ENCODE data around the gene NKIRAS2. TPM values are rescaled to one million over a fixed set of nuclear protein-coding genes. Genes with fewer than 3 reads are reported as not detected.
A peak's percentile ranks its signal among the peaks of the same experiment; 100 is the strongest.
"Not testable (repeated sequence)": the region's sequence is repeated elsewhere in the genome, so short reads cannot be mapped to it uniquely, and the experiment has no call there.

NKIRAS2 gene
- total RNA-seq, 1 donor from 2014 or later = 44.7 TPM

DNA sequence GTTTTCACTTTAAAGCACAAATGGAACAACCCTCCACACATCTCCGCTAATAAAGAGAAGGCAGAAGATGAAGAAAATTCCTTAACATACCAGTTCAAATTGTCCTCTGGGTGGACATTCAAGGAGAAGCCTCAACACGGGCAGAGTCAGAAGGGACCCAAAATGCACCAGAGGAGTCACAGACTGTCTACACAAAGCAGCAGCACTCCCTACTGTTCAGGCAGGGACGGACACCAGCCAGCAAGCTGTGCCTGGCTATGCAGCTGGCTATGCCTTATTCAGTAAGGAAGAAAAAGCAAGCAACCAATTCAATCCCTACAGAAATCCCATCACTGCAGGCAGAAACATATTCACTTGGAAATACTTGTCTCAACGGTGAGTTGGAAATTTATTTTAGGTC is 10.7 kb upstream of the NKIRAS2 start:
- Mint-ChIP-seq H3K4me3 (no peak overlapping the region), H3K27ac (no peak overlapping the region), H3K9me3 (no peaks in the 10 kb centered on the region), H3K4me1 (ENCODE audit: unreplicated experiment) (peaks cover 21% of the 10 kb centered on the region), H3K27me3 (no peaks in the 10 kb centered on the region), H3K36me3 (peaks cover 9% of the 10 kb centered on the region)
- no peak for DNase-seq (ENCODE audit: extremely low spot score, unreplicated experiment)
- TF ChIP-seq, protein P1, sequence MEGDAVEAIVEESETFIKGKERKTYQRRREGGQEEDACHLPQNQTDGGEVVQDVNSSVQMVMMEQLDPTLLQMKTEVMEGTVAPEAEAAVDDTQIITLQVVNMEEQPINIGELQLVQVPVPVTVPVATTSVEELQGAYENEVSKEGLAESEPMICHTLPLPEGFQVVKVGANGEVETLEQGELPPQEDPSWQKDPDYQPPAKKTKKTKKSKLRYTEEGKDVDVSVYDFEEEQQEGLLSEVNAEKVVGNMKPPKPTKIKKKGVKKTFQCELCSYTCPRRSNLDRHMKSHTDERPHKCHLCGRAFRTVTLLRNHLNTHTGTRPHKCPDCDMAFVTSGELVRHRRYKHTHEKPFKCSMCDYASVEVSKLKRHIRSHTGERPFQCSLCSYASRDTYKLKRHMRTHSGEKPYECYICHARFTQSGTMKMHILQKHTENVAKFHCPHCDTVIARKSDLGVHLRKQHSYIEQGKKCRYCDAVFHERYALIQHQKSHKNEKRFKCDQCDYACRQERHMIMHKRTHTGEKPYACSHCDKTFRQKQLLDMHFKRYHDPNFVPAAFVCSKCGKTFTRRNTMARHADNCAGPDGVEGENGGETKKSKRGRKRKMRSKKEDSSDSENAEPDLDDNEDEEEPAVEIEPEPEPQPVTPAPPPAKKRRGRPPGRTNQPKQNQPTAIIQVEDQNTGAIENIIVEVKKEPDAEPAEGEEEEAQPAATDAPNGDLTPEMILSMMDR (conservative IDR thresholded peaks at IDR 0.05) = no peak

DNA sequence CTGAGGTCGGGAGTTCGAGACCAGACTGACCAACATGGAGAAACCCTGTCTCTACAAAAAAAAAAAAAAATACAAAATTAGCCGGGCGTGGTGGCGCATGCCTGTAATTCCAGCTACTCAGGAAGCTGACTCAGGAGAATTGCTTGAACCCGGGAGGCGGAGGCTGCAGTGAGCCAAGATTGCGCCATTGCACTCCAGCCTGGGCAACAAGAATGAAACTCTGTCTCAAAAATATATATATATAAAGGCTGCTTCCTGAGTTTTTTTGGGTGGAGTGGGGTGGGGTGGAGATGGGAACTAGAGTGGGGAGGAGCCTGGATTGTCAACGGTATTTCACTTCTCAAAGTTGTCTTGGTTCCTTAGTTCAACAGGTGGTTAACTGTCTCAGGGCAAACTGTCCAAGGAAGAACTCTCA is 9.6 kb upstream of the NKIRAS2 start:
- H3K4me1 Mint-ChIP-seq (ENCODE audit: unreplicated experiment) = peaks cover 15% of the 10 kb centered on the region
- H3K9me3 Mint-ChIP-seq; H3K27me3 Mint-ChIP-seq; H3K4me3 Mint-ChIP-seq; H3K36me3 Mint-ChIP-seq; DNase-seq (ENCODE audit: extremely low spot score, unreplicated experiment): not testable (repeated sequence)
- peak overlapping the region; percentile 5 for H3K27ac Mint-ChIP-seq

DNA sequence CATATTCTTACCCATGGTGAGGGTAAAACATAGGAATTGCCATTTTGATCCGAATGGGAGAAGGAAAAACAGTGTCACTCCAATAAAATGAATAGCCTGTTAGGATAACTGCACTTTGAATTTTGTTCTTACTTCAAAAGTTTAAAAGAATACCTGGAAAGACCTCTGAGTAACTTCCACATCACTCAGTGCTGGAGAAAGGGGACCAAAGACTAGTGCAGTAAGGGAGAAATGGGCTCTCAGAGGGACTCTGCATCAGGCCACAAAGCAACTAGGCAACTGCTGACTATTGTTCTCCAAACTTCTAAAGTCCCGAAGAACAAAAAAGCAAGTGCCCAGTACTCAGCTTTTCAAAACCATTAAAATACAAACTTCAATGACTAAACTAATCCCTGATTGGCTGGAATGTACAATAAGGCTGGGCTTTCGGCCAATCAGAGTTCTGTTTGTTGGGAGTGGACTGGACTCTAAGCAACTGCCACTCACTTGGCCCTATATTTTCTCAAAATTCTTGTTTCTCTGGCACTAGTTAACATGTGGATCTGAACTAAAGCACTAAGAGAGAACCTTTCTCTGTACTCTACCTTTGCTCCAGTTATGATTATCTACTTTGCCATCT is 8.9 kb upstream of the NKIRAS2 start:
- Mint-ChIP-seq H3K27me3 (no peaks in the 10 kb centered on the region), H3K36me3 (peaks cover 9% of the 10 kb centered on the region), H3K9me3 (no peaks in the 10 kb centered on the region), H3K27ac (peak overlapping the region; percentile 5), H3K4me3 (peak overlapping the region; percentile 3), H3K4me1 (ENCODE audit: unreplicated experiment) (peaks cover 17% of the 10 kb centered on the region)
- DNase-seq (ENCODE audit: extremely low spot score, unreplicated experiment) = no peak
- TF ChIP-seq, protein P1 (conservative IDR thresholded peaks at IDR 0.05) = no peak

DNA sequence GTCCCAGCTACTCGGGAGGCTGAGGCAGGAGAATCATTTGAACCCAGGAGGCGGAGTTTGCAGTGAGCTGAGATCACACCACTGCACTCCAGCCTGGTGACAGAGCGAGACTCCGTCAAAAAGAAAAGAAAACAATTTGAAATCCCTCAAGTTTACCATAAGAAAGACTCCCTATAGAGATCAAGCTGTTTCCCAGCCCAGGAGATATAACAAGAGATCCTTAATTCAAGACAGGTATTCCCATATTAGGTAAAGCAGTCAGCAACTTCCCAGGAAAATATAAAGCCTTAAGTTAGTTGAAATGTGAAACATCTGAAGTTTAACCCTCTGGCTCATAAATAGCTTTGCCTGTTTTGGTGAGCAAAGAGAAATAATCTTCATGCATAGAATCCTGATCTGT is 7.5 kb upstream of the NKIRAS2 start:
- not testable (repeated sequence) for H3K27ac Mint-ChIP-seq; H3K36me3 Mint-ChIP-seq; H3K27me3 Mint-ChIP-seq; H3K4me3 Mint-ChIP-seq; H3K9me3 Mint-ChIP-seq; DNase-seq (ENCODE audit: extremely low spot score, unreplicated experiment)
- peaks cover 18% of the 10 kb centered on the region for H3K4me1 Mint-ChIP-seq (ENCODE audit: unreplicated experiment)

DNA sequence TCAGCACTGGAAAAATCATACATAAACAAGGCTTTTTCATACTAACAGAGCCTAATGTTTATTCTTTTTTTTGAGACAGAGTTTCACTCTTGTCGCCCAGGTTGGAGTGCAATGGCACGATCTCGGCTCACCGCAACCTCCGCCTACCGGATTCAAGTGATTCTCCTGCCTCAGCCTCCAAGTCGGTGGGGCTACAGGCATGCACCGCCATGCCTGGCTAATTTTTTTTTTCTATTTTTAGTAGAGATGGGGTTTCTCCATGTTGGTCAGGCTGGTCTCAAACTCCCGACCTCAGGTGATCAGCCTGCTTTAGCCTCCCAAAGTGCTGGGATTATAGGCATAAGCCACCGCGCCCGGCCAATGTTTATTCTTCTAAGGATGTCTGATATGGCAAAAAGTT is 6.2 kb upstream of the NKIRAS2 start:
- H3K36me3 Mint-ChIP-seq; DNase-seq (ENCODE audit: extremely low spot score, unreplicated experiment); H3K9me3 Mint-ChIP-seq; H3K27me3 Mint-ChIP-seq: not testable (repeated sequence)
- peak overlapping the region; percentile 46 for H3K27ac Mint-ChIP-seq
- H3K4me3 Mint-ChIP-seq = peak overlapping the region; percentile 40
- peaks cover 21% of the 10 kb centered on the region for H3K4me1 Mint-ChIP-seq (ENCODE audit: unreplicated experiment)

DNA sequence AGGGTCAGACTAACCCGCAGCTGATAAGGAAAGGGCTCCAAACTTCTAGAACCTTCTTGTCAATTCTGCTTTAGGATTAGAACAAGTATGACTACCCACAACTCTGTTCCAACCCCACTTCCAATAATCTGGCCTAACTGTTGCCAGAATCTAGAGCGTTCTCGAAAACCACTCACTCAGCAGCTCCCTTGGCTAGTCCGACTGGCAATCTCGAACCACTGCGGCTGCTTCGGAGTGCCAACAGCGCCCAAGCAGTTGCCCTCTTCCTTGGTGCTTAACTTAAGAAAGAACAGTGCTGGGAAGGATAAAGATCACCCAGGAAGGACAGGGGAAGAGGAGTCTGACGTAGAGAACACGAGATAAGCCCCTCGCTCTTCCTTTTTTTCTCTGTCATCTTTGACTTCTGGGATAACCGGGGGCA is 3.5 kb upstream of the NKIRAS2 start:
- Mint-ChIP-seq H3K27me3 (no peaks in the 10 kb centered on the region), H3K4me1 (ENCODE audit: unreplicated experiment) (peaks cover 26% of the 10 kb centered on the region), H3K4me3 (peak overlapping the region; percentile 99), H3K36me3 (no peaks in the 10 kb centered on the region), H3K9me3 (no peaks in the 10 kb centered on the region), H3K27ac (peak overlapping the region; percentile 99)
- TF ChIP-seq, protein P1 (conservative IDR thresholded peaks at IDR 0.05) = no peak
- no peak for DNase-seq (ENCODE audit: extremely low spot score, unreplicated experiment)

DNA sequence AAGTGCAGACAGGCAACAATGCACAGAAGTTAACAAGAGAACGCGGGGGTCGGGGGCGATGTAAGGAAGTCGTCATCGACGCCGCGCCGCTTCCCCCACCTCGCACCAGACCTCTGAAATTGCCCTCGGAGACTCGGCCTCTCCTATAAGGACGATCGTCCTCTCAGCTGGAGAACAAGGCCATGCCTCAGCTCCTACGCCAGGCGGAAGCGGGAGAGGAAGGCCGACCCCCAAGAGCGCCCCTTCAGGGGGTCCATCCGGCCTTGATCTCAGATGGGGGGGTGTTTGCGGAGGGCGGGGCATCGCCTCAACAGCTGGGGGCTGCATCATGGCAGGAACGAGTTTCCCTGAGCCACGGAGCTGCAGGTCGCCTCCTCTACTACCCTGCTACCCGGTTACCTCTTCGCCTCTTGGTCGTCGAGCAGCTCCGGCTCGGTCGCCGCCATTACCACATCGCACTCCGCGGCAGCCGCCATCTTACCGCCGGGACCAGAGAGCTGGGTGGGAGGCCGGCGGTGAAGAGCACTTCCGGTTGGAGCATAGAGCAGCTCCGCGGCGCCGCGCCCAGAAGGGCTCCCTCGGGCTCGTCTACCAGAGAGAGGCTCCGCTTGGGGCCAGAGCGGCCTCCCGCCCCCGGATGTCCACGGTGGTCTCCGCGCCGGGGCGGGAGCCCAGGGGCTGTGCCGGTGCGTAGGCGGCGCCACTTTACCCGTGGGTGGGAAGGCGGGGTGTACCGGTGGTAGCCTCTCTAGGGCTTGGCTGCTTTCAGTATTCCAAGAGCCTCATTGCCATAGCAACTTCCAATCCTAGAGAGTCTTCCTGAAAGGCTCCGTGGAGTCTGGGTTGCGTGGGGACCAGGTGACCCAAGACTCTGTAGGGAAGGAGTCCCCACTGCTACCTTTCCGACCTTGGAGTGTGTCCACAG is 2.7 kb upstream of the NKIRAS2 start, which contains the start of gene DNAJC7:
Gene DNAJC7, minus strand, starts transcription at position 499 of the 925 bp plus-strand sequence. Its CDS starts 23 bp downstream, at position 476.
- H3K36me3 Mint-ChIP-seq = no peaks in the 10 kb centered on the region
- TF ChIP-seq, protein P1 (conservative IDR thresholded peaks at IDR 0.05) = no peak
- peaks cover 26% of the 10 kb centered on the region for H3K4me1 Mint-ChIP-seq (ENCODE audit: unreplicated experiment)
- H3K4me3 Mint-ChIP-seq = peak within 1 kb of the TSS; percentile 99
- peak; percentile 91 for DNase-seq (ENCODE audit: extremely low spot score, unreplicated experiment)
- peak within 1 kb of the TSS; percentile 99 for H3K27ac Mint-ChIP-seq
- H3K9me3 Mint-ChIP-seq = no peaks in the 10 kb centered on the region
- no peaks in the 10 kb centered on the region for H3K27me3 Mint-ChIP-seq

All from type B pancreatic cell (in vitro differentiated cells).